Measurements from ENCODE around the gene NEK1.
"Not testable (repeated sequence)": the region's sequence is repeated elsewhere in the genome, so short reads cannot be mapped to it uniquely, and the experiment has no call there.

NEK1 gene

GRCh38 chr4:169438057-169438480 lies 174.3 kb downstream of the NEK1 start:
- no peaks in the 10 kb centered on the region for H3K9me3 ChIP-seq (ENCODE audit: insufficient read depth, low read length)
- peaks cover 55% of the 10 kb centered on the region for H3K4me1 ChIP-seq (ENCODE audit: low read length)
- H2AFZ ChIP-seq (ENCODE audit: low read depth, low read length) = no peak overlapping the region
- H3K27ac ChIP-seq (ENCODE audit: low read length) = peak overlapping the region; percentile 98
- H3K27me3 ChIP-seq (ENCODE audit: low read depth, low read length) = no peaks in the 10 kb centered on the region
- no peaks in the 10 kb centered on the region for H4K20me1 ChIP-seq (ENCODE audit: insufficient read depth, low read length)
- H3K36me3 ChIP-seq (replicated peaks; ENCODE audit: low read depth, low read length) = peaks cover 3% of the 10 kb centered on the region
- peak overlapping the region; percentile 94 for H3K4me2 ChIP-seq (ENCODE audit: low read length)
- no peak for TF ChIP-seq EZH2phosphoT487 (IDR thresholded peaks at IDR 0.05; ENCODE audit: low read depth)
- TF ChIP-seq CTCF (IDR thresholded peaks at IDR 0.05; ENCODE audit: low read depth, low read length) = no peak
- H3K4me3 ChIP-seq (ENCODE audit: low read length) = peak overlapping the region; percentile 73
- H3K79me2 ChIP-seq (ENCODE audit: low read length) = no peaks in the 10 kb centered on the region
- H3K9ac ChIP-seq (ENCODE audit: low read length) = peak overlapping the region; percentile 95

- H3K79me2 ChIP-seq (ENCODE audit: low read length) = no peaks in the 10 kb centered on the region
- H3K4me2 ChIP-seq (ENCODE audit: low read length) = peak overlapping the region; percentile 94
- H3K4me1 ChIP-seq (ENCODE audit: low read length) = peaks cover 55% of the 10 kb centered on the region
- peak overlapping the region; percentile 37; the same call in 1 of the 2 replicates for H2AFZ ChIP-seq (ENCODE audit: low read depth, low read length)
- H3K9ac ChIP-seq (ENCODE audit: low read length) = peak overlapping the region; percentile 95
- peak overlapping the region; percentile 73 for H3K4me3 ChIP-seq (ENCODE audit: low read length)
- no peaks in the 10 kb centered on the region for H3K9me3 ChIP-seq (ENCODE audit: insufficient read depth, low read length)
- H4K20me1 ChIP-seq (ENCODE audit: insufficient read depth, low read length) = no peaks in the 10 kb centered on the region
- TF ChIP-seq CTCF (IDR thresholded peaks at IDR 0.05; ENCODE audit: low read depth, low read length) (no peak), EZH2phosphoT487 (IDR thresholded peaks at IDR 0.05; ENCODE audit: low read depth) (no peak)
- H3K27me3 ChIP-seq (ENCODE audit: low read depth, low read length) = no peaks in the 10 kb centered on the region
- no peaks in the 10 kb centered on the region for H3K36me3 ChIP-seq (replicated peaks; ENCODE audit: low read depth, low read length)
- peak overlapping the region; percentile 98 for H3K27ac ChIP-seq (ENCODE audit: low read length)
Observed at GRCh38 chr4:169437299-169438047, 174.9 kb downstream of the NEK1 start.

- no peaks in the 10 kb centered on the region for H3K36me3 ChIP-seq (replicated peaks; ENCODE audit: low read depth, low read length)
- H3K4me2 ChIP-seq (ENCODE audit: low read length) = peak overlapping the region; percentile 94
- H4K20me1 ChIP-seq (ENCODE audit: insufficient read depth, low read length) = no peaks in the 10 kb centered on the region
- no peaks in the 10 kb centered on the region for H3K9me3 ChIP-seq (ENCODE audit: insufficient read depth, low read length)
- peak overlapping the region; percentile 39 for H3K4me3 ChIP-seq (ENCODE audit: low read length)
- peaks cover 55% of the 10 kb centered on the region for H3K4me1 ChIP-seq (ENCODE audit: low read length)
- peak overlapping the region; percentile 98 for H3K27ac ChIP-seq (ENCODE audit: low read length)
- peak overlapping the region; percentile 37; the same call in 1 of the 2 replicates for H2AFZ ChIP-seq (ENCODE audit: low read depth, low read length)
- TF ChIP-seq EZH2phosphoT487 (IDR thresholded peaks at IDR 0.05; ENCODE audit: low read depth) (no peak), CTCF (IDR thresholded peaks at IDR 0.05; ENCODE audit: low read depth, low read length) (no peak)
- peak overlapping the region; percentile 60 for H3K9ac ChIP-seq (ENCODE audit: low read length)
- H3K27me3 ChIP-seq (ENCODE audit: low read depth, low read length) = no peaks in the 10 kb centered on the region
- H3K79me2 ChIP-seq (ENCODE audit: low read length) = no peaks in the 10 kb centered on the region
Observed at GRCh38 chr4:169436734-169437133, 175.6 kb downstream of the NEK1 start.

DNA sequence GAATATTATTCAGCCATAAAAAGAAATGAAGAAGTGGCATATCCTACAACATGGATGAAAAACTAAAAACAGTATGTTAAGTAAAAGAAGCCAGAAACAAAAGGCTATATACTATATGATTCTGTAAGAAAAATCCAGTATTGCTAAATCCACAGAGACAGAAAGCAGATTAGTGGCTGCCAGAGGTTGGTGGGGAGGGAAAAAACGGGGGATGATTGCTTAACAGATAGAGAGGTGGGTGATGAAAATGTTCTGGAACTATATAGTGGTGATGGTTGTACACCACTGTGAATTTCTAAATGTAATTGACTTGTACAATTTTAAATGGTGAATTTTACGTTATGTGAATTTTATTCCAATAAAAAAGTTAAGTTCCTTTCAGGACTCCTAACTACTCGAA lies 184.0 kb downstream of the NEK1 start:
- no peak overlapping the region for H3K9ac ChIP-seq (ENCODE audit: low read length)
- H3K27ac ChIP-seq (ENCODE audit: low read length) = no peak overlapping the region
- H3K4me2 ChIP-seq (ENCODE audit: low read length) = no peak overlapping the region
- H3K9me3 ChIP-seq (ENCODE audit: insufficient read depth, low read length) = no peaks in the 10 kb centered on the region
- H3K4me3 ChIP-seq (ENCODE audit: low read length) = no peak overlapping the region
- H2AFZ ChIP-seq (ENCODE audit: low read depth, low read length) = no peak overlapping the region
- H4K20me1 ChIP-seq (ENCODE audit: insufficient read depth, low read length) = no peaks in the 10 kb centered on the region
- no peaks in the 10 kb centered on the region for H3K27me3 ChIP-seq (ENCODE audit: low read depth, low read length)
- TF ChIP-seq EZH2phosphoT487 (IDR thresholded peaks at IDR 0.05; ENCODE audit: low read depth) (no peak), CTCF (IDR thresholded peaks at IDR 0.05; ENCODE audit: low read depth, low read length) (no peak)
- H3K4me1 ChIP-seq (ENCODE audit: low read length) = peaks cover 18% of the 10 kb centered on the region
- H3K79me2 ChIP-seq (ENCODE audit: low read length) = no peaks in the 10 kb centered on the region
- peaks cover 3% of the 10 kb centered on the region for H3K36me3 ChIP-seq (replicated peaks; ENCODE audit: low read depth, low read length)

DNA sequence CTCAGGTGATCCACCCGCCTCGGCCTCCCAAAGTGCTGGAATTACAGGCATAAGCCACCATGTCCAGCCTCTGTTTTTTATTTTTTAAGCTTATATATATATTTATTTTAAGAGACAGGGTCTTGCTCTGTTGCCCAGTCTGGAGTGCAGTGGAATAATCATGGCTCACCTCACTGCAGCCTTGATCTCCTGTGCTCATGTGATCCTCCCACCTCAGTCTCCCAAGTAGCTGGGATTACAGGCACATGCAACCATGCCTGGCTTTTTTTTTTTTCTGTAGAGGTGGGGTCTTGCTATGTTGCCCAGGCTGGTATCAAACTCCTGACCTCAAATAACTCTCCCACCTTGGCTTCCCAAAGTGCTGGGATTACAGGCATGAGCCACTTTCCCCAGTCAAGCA lies 184.7 kb downstream of the NEK1 start:
- H3K79me2 ChIP-seq (ENCODE audit: low read length) = not testable (repeated sequence)

More for the DNA sequence above, 184.7 kb downstream of the NEK1 start:
- H3K4me1 ChIP-seq (ENCODE audit: low read length) = peaks cover 19% of the 10 kb centered on the region
- H2AFZ ChIP-seq (ENCODE audit: low read depth, low read length); H4K20me1 ChIP-seq (ENCODE audit: insufficient read depth, low read length); H3K27ac ChIP-seq (ENCODE audit: low read length); H3K36me3 ChIP-seq (replicated peaks; ENCODE audit: low read depth, low read length); H3K4me2 ChIP-seq (ENCODE audit: low read length); H3K27me3 ChIP-seq (ENCODE audit: low read depth, low read length); H3K9me3 ChIP-seq (ENCODE audit: insufficient read depth, low read length); H3K4me3 ChIP-seq (ENCODE audit: low read length); H3K9ac ChIP-seq (ENCODE audit: low read length): not testable (repeated sequence)
